IMR-90 (cell line): ENCODE results near the gene EPB41L2. TPM values are rescaled to one million over a fixed set of nuclear protein-coding genes. Genes with fewer than 3 reads are reported as not detected.

ENCODE experiments used
- ATAC-seq: fragments of 200-7000 bp; cut with Tn5 transposase; 2 replicates; pipeline ENCODE4 v1.9.1; 2020; ENCODE audit warnings: low read depth, mild to moderate bottlenecking, moderate library complexity
- BruUV-seq: library from RNA; stranded (reverse); fragments of 400-500 nt; replicated peaks from 2 replicates; lab custom pipeline; 2021; lab: Mats Ljungman, UMichigan
- CTCF ChIA-PET: fragments of 300-600 bp; formaldehyde crosslinking; extraction: SDS; loops from one replicate; lab custom pipeline; 2021; ENCODE audit warnings: antibody characterized with exemption; lab: Yijun Ruan, JAX
- POLR2A ChIA-PET: fragments of 300-600 bp; sonication (Branson Sonifier 250); formaldehyde crosslinking; loops from one replicate; lab custom pipeline; 2022; ENCODE audit warnings: antibody characterized with exemption; ENCODE audit not compliant: unreplicated experiment; lab: Charles Lee
- DNase-seq: peaks from one replicate; pipeline ENCODE4 v3.0.0; 2013
- H2AFZ ChIP-seq: replicated peaks from 2 replicates; pipeline ENCODE3; 2013; ENCODE audit warnings: low read length, mild to moderate bottlenecking; ENCODE audit not compliant: poor library complexity
- H2AK5ac ChIP-seq: 2 replicates; pipeline ENCODE4 v1.6.1; 2013; ENCODE audit warnings: low read depth, low read length, inconsistent platforms
- H2AK9ac ChIP-seq: replicated peaks from 2 replicates; pipeline ENCODE3; 2013; ENCODE audit warnings: mild to moderate bottlenecking, low read depth, low read length, moderate library complexity; ENCODE audit not compliant: poor library complexity
- H2BK120ac ChIP-seq: 2 replicates; pipeline ENCODE4 v1.6.1; 2013; ENCODE audit warnings: low read depth, low read length, inconsistent platforms
- H2BK15ac ChIP-seq: 3 replicates; pipeline ENCODE4 v1.6.1; 2013; ENCODE audit warnings: low read depth, low read length, inconsistent platforms
- H2BK20ac ChIP-seq: 2 replicates; pipeline ENCODE4 v1.6.1; 2013; ENCODE audit warnings: low read depth, mild to moderate bottlenecking, inconsistent platforms, low read length, moderate library complexity
- H2BK5ac ChIP-seq: 2 replicates; pipeline ENCODE4 v1.6.1; 2013; ENCODE audit warnings: mild to moderate bottlenecking, low read depth, low read length, inconsistent platforms; ENCODE audit not compliant: poor library complexity, severe bottlenecking
- H3K14ac ChIP-seq: replicated peaks from 2 replicates; pipeline ENCODE4 v1.6.1; 2013; ENCODE audit warnings: low read depth, low read length, inconsistent platforms
- H3K18ac ChIP-seq: 2 replicates; pipeline ENCODE4 v1.6.1; 2013; ENCODE audit warnings: low read depth, low read length, control low read depth
- H3K23ac ChIP-seq: 2 replicates; pipeline ENCODE4 v1.6.1; 2013; ENCODE audit warnings: low read depth, low read length, inconsistent platforms
- H3K27ac ChIP-seq: 2 replicates; pipeline ENCODE4 v1.5.1; 2013; ENCODE audit warnings: mild to moderate bottlenecking, control low read depth, low read length; ENCODE audit not compliant: insufficient read depth
- H3K27me3 ChIP-seq: 2 replicates; pipeline ENCODE4 v1.6.1; 2013; ENCODE audit warnings: low read length; ENCODE audit not compliant: control insufficient read depth, insufficient read depth
- H3K36me3 ChIP-seq: 2 replicates; pipeline ENCODE4 v1.6.1; 2013; ENCODE audit warnings: low read length, mixed read lengths; ENCODE audit not compliant: control insufficient read depth, insufficient read depth
- H3K4ac ChIP-seq: 2 replicates; pipeline ENCODE4 v1.6.1; 2013; ENCODE audit warnings: low read depth, low read length, inconsistent platforms
- H3K4me1 ChIP-seq: 2 replicates; pipeline ENCODE4 v1.6.1; 2013; ENCODE audit warnings: low read length, mixed read lengths; ENCODE audit not compliant: control insufficient read depth, insufficient read depth
- H3K4me2 ChIP-seq: 2 replicates; pipeline ENCODE4 v1.6.1; 2013; ENCODE audit warnings: low read depth, mild to moderate bottlenecking, control low read depth, low read length, moderate library complexity
- H3K4me3 ChIP-seq: 2 replicates; pipeline ENCODE4 v1.5.1; 2013; ENCODE audit warnings: low read depth, mild to moderate bottlenecking, control low read depth, low read length, moderate library complexity; ENCODE audit not compliant: insufficient read depth
- H3K56ac ChIP-seq: 2 replicates; pipeline ENCODE4 v1.6.1; 2013; ENCODE audit warnings: low read length, inconsistent platforms; ENCODE audit not compliant: insufficient read depth; ENCODE audit errors: extremely low read depth
- H3K79me1 ChIP-seq, 2 experiments: 2 replicates each; pipeline ENCODE4 v1.6.1; 2013; ENCODE audit warnings: low read length in 2 of 2, inconsistent platforms in 1 of 2, low read depth in 1 of 2
- H3K9ac ChIP-seq: 2 replicates; pipeline ENCODE4 v1.6.1; 2013; ENCODE audit warnings: low read depth, low read length, control low read depth
- H3K9me1 ChIP-seq: 2 replicates; pipeline ENCODE4 v1.6.1; 2013; ENCODE audit warnings: low read length, inconsistent platforms; ENCODE audit not compliant: insufficient read depth
- H3K9me3 ChIP-seq: 2 replicates; pipeline ENCODE4 v1.6.1; 2013; ENCODE audit warnings: low read length; ENCODE audit not compliant: control insufficient read depth, insufficient read depth
- H4K20me1 ChIP-seq: 2 replicates; pipeline ENCODE4 v1.6.1; 2013; ENCODE audit warnings: low read length, inconsistent platforms; ENCODE audit not compliant: insufficient read depth
- H4K5ac ChIP-seq: 2 replicates; pipeline ENCODE4 v1.6.1; 2013; ENCODE audit warnings: mild to moderate bottlenecking, low read depth, low read length, control low read depth
- H4K8ac ChIP-seq, 2 experiments: 2 replicates each; pipeline ENCODE4 v1.6.1; 2013; ENCODE audit warnings: low read depth in 2 of 2, low read length in 2 of 2, control low read depth in 1 of 2, inconsistent platforms in 1 of 2
- H4K91ac ChIP-seq: 2 replicates; pipeline ENCODE4 v1.6.1; 2013; ENCODE audit warnings: low read depth, low read length, inconsistent platforms; ENCODE audit not compliant: insufficient read depth
- BHLHE40 ChIP-seq: fragments of 150-350 bp; IDR thresholded peaks from 2 replicates; pipeline ENCODE4 v1.6.1; 2016; ENCODE audit warnings: mild to moderate bottlenecking, low read depth, low read length
- CHD1 ChIP-seq: IDR thresholded peaks from 2 replicates; pipeline ENCODE4 v1.6.1; 2012; ENCODE audit warnings: low read depth, low read length, improper control_type of control experiment
- CTCF ChIP-seq: conservative IDR thresholded peaks from 2 replicates; pipeline ENCODE4 v1.5.1; 2012; ENCODE audit warnings: mild to moderate bottlenecking, low read depth, low read length, improper control_type of control experiment
- FOS ChIP-seq: fragments of 150-350 bp; IDR thresholded peaks from 2 replicates; pipeline ENCODE4 v1.6.1; 2016; ENCODE audit warnings: low read depth, low read length
- MAFK ChIP-seq: IDR thresholded peaks from 2 replicates; pipeline ENCODE4 v1.6.1; 2012; ENCODE audit warnings: low read depth, low read length, improper control_type of control experiment
- MXI1 ChIP-seq: IDR thresholded peaks from 2 replicates; pipeline ENCODE4 v1.6.1; 2012; ENCODE audit warnings: low read depth, mild to moderate bottlenecking, low read length, moderate library complexity, borderline replicate concordance
- NFE2L2 ChIP-seq: fragments of 150-350 bp; IDR thresholded peaks from 2 replicates; pipeline ENCODE4 v1.6.1; 2016; ENCODE audit warnings: low read depth, mild to moderate bottlenecking, low read length
- POLR2A ChIP-seq: IDR thresholded peaks from 2 replicates; pipeline ENCODE4 v1.6.1; 2012; ENCODE audit warnings: mild to moderate bottlenecking, low read depth, low read length
- RCOR1 ChIP-seq: IDR thresholded peaks from 2 replicates; pipeline ENCODE4 v1.6.1; 2012; ENCODE audit warnings: mild to moderate bottlenecking, low read length, improper control_type of control experiment; ENCODE audit not compliant: insufficient replicate concordance
- RFX5 ChIP-seq: IDR thresholded peaks from 2 replicates; pipeline ENCODE4 v1.8.0; 2012; ENCODE audit warnings: low read depth, mild to moderate bottlenecking, low read length, moderate library complexity
- SMC3 ChIP-seq: fragments of 150-350 bp; IDR thresholded peaks from 2 replicates; pipeline ENCODE4 v1.6.1; 2016; ENCODE audit warnings: low read depth, mild to moderate bottlenecking, antibody characterized with exemption, low read length, moderate library complexity
- WGBS, 2 experiments: methylation state at CpG; one replicate each; pipeline versions ENCODE4 v1.1.5 to v1.1.7; 2013; ENCODE audit warnings: missing lambda C conversion rate in 2 of 2; ENCODE audit not compliant: insufficient read length in 1 of 2; ENCODE audit errors: extremely low coverage in 2 of 2; 5-methylcytosine and 5-hydroxymethylcytosine counted together
- dilution Hi-C: fragments of 300-500 bp; cut with HindIII; formaldehyde crosslinking; loops from one replicate; pipeline ENCODE4 v1.14.3; 2018; ENCODE audit warnings: low sequenced_read_pairs; ENCODE audit not compliant: unreplicated experiment
- in situ Hi-C: fragments of 300-500 bp; cut with MboI; formaldehyde crosslinking; loops from 3 replicates; pipeline ENCODE4 v1.14.3; 2019; ENCODE audit warnings: low sequenced_read_pairs, inconsistent platforms, mixed read lengths
- intact Hi-C: fragments of 100-400 bp; cut with micrococcal nuclease; formaldehyde crosslinking; loops from 2 replicates; pipeline ENCODE4 v1.10.0; 2022
- polyA plus RNA-seq, 3 experiments: library from polyadenylated mRNA; depleted of rRNA; stranded (reverse); fragments of >200 nt; gene quantifications; 2 replicates each; pipeline ENCODE4 v1.2.3, GENCODE V29; 2012; ENCODE audit warnings: low replicate concordance in 1 of 3
- total RNA-seq: library from RNA; depleted of rRNA; stranded (reverse); fragments of >200 nt; gene quantifications from 2 replicates; pipeline ENCODE4 v1.2.3, GENCODE V29; 2012
- TF ChIP-seq, protein P1 (sequence below): fragments of 150-350 bp; IDR thresholded peaks from 2 replicates; pipeline ENCODE4 v1.6.1; 2016; ENCODE audit warnings: low read depth, mild to moderate bottlenecking, low read length, moderate library complexity, borderline replicate concordance

EPB41L2 gene
- total and polyA plus RNA-seq, 2 of the 4 experiments (the other 2 are of a cell fraction): 85.7 to 99.8 TPM

- Histone ChIP-seq H3K9ac (no peak overlapping the region), H3K14ac (no peak overlapping the region), H3K4me1 (peaks cover 30% of the 10 kb centered on the region), H2AFZ (no peak overlapping the region), H3K4me2 (no peak overlapping the region), H3K27me3 (no peaks in the 10 kb centered on the region), H4K8ac (no peak overlapping the region), H3K79me1 (peaks cover 50 to 82% of the 10 kb centered on the region in 2 experiments), H3K27ac (no peak overlapping the region), H3K9me1 (peaks cover 17% of the 10 kb centered on the region), H3K4me3 (no peak overlapping the region), H3K23ac (no peak overlapping the region), H2BK15ac (no peak overlapping the region), H3K18ac (no peak overlapping the region), H2AK9ac (no peak overlapping the region), H2BK120ac (no peak overlapping the region), H3K9me3 (no peaks in the 10 kb centered on the region), H4K91ac (no peak overlapping the region), H4K20me1 (peaks cover 53% of the 10 kb centered on the region; the same call in 1 of the 2 replicates), H3K4ac (no peak overlapping the region), H3K36me3 (no peaks in the 10 kb centered on the region), H3K56ac (no peak overlapping the region), H2BK20ac (no peak overlapping the region), H2AK5ac (no peak overlapping the region), H4K5ac (no peak overlapping the region), H2BK5ac (no peak overlapping the region)
- no TSS peak for BruUV-seq
- in situ Hi-C loops: no loop called here
- dilution Hi-C loops: no loop called here
- no CpG with 5 or more reads among the region's 2 CpGs for WGBS, 2 experiments
- intact Hi-C loops: no loop called here
- ChIA-PET CTCF (interaction anchor here (0.6 kb wide), 1 partner anchor 954 kb away, joined by 7 read pairs; no protein-coding TSS in a partner anchor), POLR2A (no interaction called here)
- TF ChIP-seq NFE2L2 (no peak), RFX5 (no peak), FOS (no peak), SMC3 (no peak), CHD1 (no peak), CTCF (no peak), POLR2A (no peak), MXI1 (no peak), BHLHE40 (no peak), RCOR1 (no peak), MAFK (no peak)
- TF ChIP-seq, protein P1, sequence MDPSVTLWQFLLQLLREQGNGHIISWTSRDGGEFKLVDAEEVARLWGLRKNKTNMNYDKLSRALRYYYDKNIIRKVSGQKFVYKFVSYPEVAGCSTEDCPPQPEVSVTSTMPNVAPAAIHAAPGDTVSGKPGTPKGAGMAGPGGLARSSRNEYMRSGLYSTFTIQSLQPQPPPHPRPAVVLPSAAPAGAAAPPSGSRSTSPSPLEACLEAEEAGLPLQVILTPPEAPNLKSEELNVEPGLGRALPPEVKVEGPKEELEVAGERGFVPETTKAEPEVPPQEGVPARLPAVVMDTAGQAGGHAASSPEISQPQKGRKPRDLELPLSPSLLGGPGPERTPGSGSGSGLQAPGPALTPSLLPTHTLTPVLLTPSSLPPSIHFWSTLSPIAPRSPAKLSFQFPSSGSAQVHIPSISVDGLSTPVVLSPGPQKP: no peak
- DNase-seq: no peak
- ATAC-seq: no peak
Observed at GRCh38 chr6:130964289-130964688, 98.8 kb downstream of the EPB41L2 start.
